ENCODE measurements around the gene IDH3A. TPM values are rescaled to one million over a fixed set of nuclear protein-coding genes. Genes with fewer than 3 reads are reported as not detected.

The IDH3A gene
- total RNA-seq, 1 donor from 2014 or later, result 40.2 TPM

DNA sequence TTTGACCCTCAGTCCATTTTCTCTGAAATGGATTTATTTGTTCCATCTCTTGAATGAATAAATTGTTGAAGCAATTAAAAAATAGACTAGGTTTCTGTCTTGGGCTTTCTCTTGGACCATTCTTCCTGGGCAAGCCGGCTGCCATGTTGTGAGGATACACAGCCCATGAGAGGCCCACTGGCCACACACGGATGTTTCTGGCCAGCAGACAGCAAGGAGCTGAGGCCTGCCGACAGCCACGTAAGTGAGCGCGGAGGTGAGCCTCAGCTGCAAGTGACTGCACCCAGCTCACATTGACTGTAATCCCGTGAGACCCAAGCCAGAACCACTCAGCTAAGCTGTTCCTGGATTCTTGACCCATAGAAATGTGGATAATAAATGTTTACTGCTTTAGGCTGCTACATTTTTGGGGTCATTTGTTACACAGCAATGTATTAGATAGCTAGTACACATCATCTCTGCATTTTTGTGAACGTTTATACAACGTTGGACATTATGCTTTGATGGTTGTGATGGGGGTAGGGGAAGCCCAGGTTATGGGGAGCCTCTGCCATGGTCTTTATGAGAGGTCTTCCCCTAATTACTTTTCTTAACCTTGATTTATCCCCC lies 22.8 kb downstream of the IDH3A start:
- DNase-seq, result no peak
- TF ChIP-seq, protein P1, sequence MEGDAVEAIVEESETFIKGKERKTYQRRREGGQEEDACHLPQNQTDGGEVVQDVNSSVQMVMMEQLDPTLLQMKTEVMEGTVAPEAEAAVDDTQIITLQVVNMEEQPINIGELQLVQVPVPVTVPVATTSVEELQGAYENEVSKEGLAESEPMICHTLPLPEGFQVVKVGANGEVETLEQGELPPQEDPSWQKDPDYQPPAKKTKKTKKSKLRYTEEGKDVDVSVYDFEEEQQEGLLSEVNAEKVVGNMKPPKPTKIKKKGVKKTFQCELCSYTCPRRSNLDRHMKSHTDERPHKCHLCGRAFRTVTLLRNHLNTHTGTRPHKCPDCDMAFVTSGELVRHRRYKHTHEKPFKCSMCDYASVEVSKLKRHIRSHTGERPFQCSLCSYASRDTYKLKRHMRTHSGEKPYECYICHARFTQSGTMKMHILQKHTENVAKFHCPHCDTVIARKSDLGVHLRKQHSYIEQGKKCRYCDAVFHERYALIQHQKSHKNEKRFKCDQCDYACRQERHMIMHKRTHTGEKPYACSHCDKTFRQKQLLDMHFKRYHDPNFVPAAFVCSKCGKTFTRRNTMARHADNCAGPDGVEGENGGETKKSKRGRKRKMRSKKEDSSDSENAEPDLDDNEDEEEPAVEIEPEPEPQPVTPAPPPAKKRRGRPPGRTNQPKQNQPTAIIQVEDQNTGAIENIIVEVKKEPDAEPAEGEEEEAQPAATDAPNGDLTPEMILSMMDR (IDR thresholded peaks at IDR 0.05; ENCODE audit: partially characterized antibody, unreplicated experiment), result no peak
- Mint-ChIP-seq H3K4me1 (ENCODE audit: low read depth, unreplicated experiment) (no peaks in the 10 kb centered on the region), H3K9me3 (ENCODE audit: unreplicated experiment) (peaks cover 2% of the 10 kb centered on the region), H3K36me3 (ENCODE audit: unreplicated experiment) (no peaks in the 10 kb centered on the region), H3K4me3 (ENCODE audit: unreplicated experiment) (no peak overlapping the region), H3K27me3 (ENCODE audit: unreplicated experiment) (peaks cover 1% of the 10 kb centered on the region), H3K27ac (ENCODE audit: unreplicated experiment) (no peak overlapping the region)

DNA sequence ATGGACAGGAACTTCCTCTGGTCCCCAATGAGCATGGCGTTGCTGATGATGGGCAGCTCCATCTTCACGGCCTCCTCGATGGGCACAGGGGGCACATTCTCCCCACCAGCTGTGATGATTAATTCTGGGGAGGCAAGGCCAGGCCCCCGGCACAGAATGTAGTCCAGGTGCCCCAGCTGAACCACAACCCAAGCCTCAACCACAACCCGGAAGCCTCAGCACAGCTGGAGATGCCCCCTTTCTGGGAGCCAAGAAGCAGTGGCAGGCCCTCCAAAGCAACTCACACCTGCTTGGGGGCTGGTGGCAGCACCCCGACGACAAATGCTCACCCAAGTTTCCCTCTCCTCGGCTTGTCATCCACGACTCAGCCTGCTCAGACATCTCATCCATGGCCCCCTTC lies 25.2 kb downstream of the IDH3A start:
- peaks cover 1% of the 10 kb centered on the region for H3K27me3 Mint-ChIP-seq (ENCODE audit: unreplicated experiment)
- TF ChIP-seq, protein P1 (IDR thresholded peaks at IDR 0.05; ENCODE audit: partially characterized antibody, unreplicated experiment), result no peak
- H3K27ac Mint-ChIP-seq (ENCODE audit: unreplicated experiment), result peak overlapping the region; percentile 7
- no peaks in the 10 kb centered on the region for H3K36me3 Mint-ChIP-seq (ENCODE audit: unreplicated experiment)
- H3K4me1 Mint-ChIP-seq (ENCODE audit: low read depth, unreplicated experiment), result no peaks in the 10 kb centered on the region
- DNase-seq, result no peak
- peaks cover 2% of the 10 kb centered on the region for H3K9me3 Mint-ChIP-seq (ENCODE audit: unreplicated experiment)
- H3K4me3 Mint-ChIP-seq (ENCODE audit: unreplicated experiment), result no peak overlapping the region

DNA sequence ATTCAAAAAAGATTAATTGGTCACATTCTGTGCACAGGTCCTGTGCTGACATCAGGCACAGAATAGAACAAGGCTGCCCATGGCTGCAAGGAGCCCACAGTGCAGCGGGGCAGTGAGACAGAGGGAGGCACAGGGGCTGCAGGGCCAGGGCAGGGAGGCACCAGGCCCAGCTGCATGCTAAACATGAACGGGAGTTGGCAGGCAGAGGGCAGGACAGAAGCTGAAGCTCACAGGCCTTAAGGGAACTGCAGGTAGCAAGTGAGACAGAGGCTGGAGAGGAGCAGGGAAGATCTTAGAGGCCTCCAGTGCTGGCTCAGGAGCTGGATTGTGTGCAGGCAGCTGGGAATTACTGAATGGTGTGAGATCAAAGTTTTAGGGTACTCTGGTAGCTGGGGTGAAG lies 26.2 kb downstream of the IDH3A start:
- Mint-ChIP-seq H3K27ac (ENCODE audit: unreplicated experiment) (no peak overlapping the region), H3K36me3 (ENCODE audit: unreplicated experiment) (no peaks in the 10 kb centered on the region), H3K4me1 (ENCODE audit: low read depth, unreplicated experiment) (no peaks in the 10 kb centered on the region), H3K9me3 (ENCODE audit: unreplicated experiment) (peaks cover 2% of the 10 kb centered on the region), H3K4me3 (ENCODE audit: unreplicated experiment) (no peak overlapping the region), H3K27me3 (ENCODE audit: unreplicated experiment) (peaks cover 1% of the 10 kb centered on the region)
- TF ChIP-seq, protein P1 (IDR thresholded peaks at IDR 0.05; ENCODE audit: partially characterized antibody, unreplicated experiment), result no peak
- DNase-seq, result no peak

DNA sequence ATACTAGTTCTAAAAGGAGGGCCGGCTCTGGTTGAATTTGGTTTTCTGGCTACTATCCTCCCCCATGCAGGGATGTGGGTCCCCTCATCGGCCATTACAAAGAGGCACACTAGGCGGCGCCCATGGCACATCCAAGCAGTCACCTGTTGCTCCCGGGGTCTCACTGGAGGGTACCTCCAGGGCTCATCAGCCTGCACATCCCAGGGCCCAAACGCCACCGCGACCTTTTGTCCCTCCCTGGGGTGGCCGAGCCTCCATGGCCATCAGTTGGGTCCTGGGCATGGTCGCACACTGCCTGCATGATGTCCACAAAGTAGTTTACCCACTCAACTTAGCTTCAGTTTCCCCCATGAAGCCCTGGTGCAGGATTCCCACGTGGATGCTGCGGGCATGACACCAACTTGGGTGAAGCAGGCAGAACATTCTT lies 28.3 kb downstream of the IDH3A start:
- peak; percentile 51 for DNase-seq
- H3K4me1 Mint-ChIP-seq (ENCODE audit: low read depth, unreplicated experiment), result no peaks in the 10 kb centered on the region

DNA sequence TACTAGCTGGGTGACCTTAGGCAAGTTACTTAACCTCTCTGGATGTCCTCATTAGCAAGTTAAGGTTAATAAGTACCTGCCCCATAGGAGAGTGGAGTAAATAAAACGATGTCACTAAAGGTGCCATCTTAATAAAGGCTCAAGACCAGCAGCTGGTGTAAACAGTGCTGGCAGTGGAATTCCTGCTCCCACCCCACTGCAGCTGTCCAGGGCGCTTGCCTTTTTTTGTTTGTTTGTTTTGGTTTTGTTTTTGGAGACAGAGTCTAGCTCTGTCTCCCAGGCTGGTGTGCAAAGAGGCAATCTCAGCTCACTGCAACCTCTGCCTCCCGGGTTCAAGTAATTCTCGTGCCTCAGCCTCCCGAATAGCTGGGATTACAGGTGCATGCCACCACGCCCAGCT lies 28.9 kb downstream of the IDH3A start:
- no peaks in the 10 kb centered on the region for H3K27me3 Mint-ChIP-seq (ENCODE audit: unreplicated experiment)
- H3K9me3 Mint-ChIP-seq (ENCODE audit: unreplicated experiment), result peaks cover 2% of the 10 kb centered on the region
- no peaks in the 10 kb centered on the region for H3K36me3 Mint-ChIP-seq (ENCODE audit: unreplicated experiment)
- no peak overlapping the region for H3K4me3 Mint-ChIP-seq (ENCODE audit: unreplicated experiment)
- no peak overlapping the region for H3K27ac Mint-ChIP-seq (ENCODE audit: unreplicated experiment)
- no peaks in the 10 kb centered on the region for H3K4me1 Mint-ChIP-seq (ENCODE audit: low read depth, unreplicated experiment)
- TF ChIP-seq, protein P1 (IDR thresholded peaks at IDR 0.05; ENCODE audit: partially characterized antibody, unreplicated experiment), result no peak
- DNase-seq, result no peak

More for the DNA sequence above, 28.3 kb downstream of the IDH3A start:
- H3K27ac Mint-ChIP-seq (ENCODE audit: unreplicated experiment), result no peak overlapping the region
- H3K4me3 Mint-ChIP-seq (ENCODE audit: unreplicated experiment), result no peak overlapping the region
- TF ChIP-seq, protein P1 (IDR thresholded peaks at IDR 0.05; ENCODE audit: partially characterized antibody, unreplicated experiment), result peak; percentile 68
- H3K9me3 Mint-ChIP-seq (ENCODE audit: unreplicated experiment), result peaks cover 2% of the 10 kb centered on the region
- H3K27me3 Mint-ChIP-seq (ENCODE audit: unreplicated experiment), result peaks cover 1% of the 10 kb centered on the region
- H3K36me3 Mint-ChIP-seq (ENCODE audit: unreplicated experiment), result no peaks in the 10 kb centered on the region

All from glutamatergic neuron (in vitro differentiated cells).